Kidney (tissue), 14 donors: ENCODE results near the gene KL. TPM values are rescaled to one million over a fixed set of nuclear protein-coding genes. Genes with fewer than 3 reads are reported as not detected.

Source experiments
- DNase-seq, 5 donors: peaks; one replicate each; pipeline ENCODE4 v3.0.0-alpha.2; 2013 to 2020
- FAIRE-seq: peaks from 2 replicates; lab custom pipeline; 2012; peaks lifted over from hg19 to GRCh38; lab: Jason Lieb, UNC
- H3K27ac ChIP-seq, 2 donors: one replicate each; pipeline ENCODE4 v1.7.0; 2013; ENCODE audit warnings: low read depth in 2 of 2, low read length in 2 of 2, inconsistent platforms in 1 of 2
- H3K27me3 ChIP-seq: one replicate; pipeline ENCODE4 v1.7.1; 2013; ENCODE audit warnings: low read length, inconsistent platforms; ENCODE audit not compliant: control insufficient read depth, insufficient read depth
- H3K36me3 ChIP-seq, 3 donors: one replicate each; pipeline versions ENCODE4 v1.7.0 to v1.7.1; 2013; ENCODE audit warnings: low read length in 3 of 3, control low read depth in 1 of 3, inconsistent platforms in 1 of 3; ENCODE audit not compliant: insufficient read depth in 3 of 3, control insufficient read depth in 2 of 3
- H3K4me1 ChIP-seq, 3 donors: one replicate each; pipeline versions ENCODE4 v1.7.0 to v1.7.1; 2013; ENCODE audit warnings: low read length in 3 of 3, inconsistent platforms in 1 of 3, low read depth in 1 of 3; ENCODE audit not compliant: control insufficient read depth in 2 of 3, insufficient read depth in 2 of 3
- H3K4me3 ChIP-seq, 3 donors: one replicate each; pipeline versions ENCODE4 v1.7.0 to v1.8.1; 2013; ENCODE audit warnings: low read length in 3 of 3, control low read depth in 1 of 3, inconsistent platforms in 1 of 3
- H3K9ac ChIP-seq, 3 donors: one replicate each; pipeline versions ENCODE4 v1.7.0 to v1.7.1; 2013; ENCODE audit warnings: low read length in 3 of 3, control low read depth in 1 of 3, inconsistent platforms in 1 of 3
- H3K9me3 ChIP-seq, 3 donors: one replicate each; pipeline versions ENCODE4 v1.7.0 to v1.7.1; 2013; ENCODE audit warnings: low read length in 3 of 3, control low read depth in 1 of 3, inconsistent platforms in 1 of 3; ENCODE audit not compliant: control insufficient read depth in 2 of 3, insufficient read depth in 1 of 3
- CTCF ChIP-seq: IDR thresholded peaks from 3 replicates; pipeline ENCODE4 v1.5.1; 2012; ENCODE audit warnings: mild to moderate bottlenecking, moderate library complexity, borderline replicate concordance; ENCODE audit not compliant: insufficient read depth; ENCODE audit errors: extremely low read depth
- intact Hi-C: fragments of 100-400 bp; cut with DNase I; formaldehyde crosslinking; loops from one replicate; pipeline ENCODE4 v1.11.1; 2022
- polyA plus RNA-seq: library from polyadenylated mRNA; stranded (reverse); fragments of 350-450 nt; fragmentation: Illumina TruSeq; extraction: RNeasy Lipid Tissue Mini Kit (QIAGEN cat#74804); gene quantifications from one replicate; pipeline ENCODE4 v1.2.3, GENCODE V29; 2014; ENCODE audit warnings: low read depth, low replicate concordance; ENCODE audit not compliant: insufficient read depth
- total RNA-seq: library from RNA; stranded (reverse); fragmentation: NEBNext Ultra II Directional; extraction: Animal tissue kit (Norgen Biotek cat#: 25700); gene quantifications from one replicate; pipeline ENCODE4 v1.2.1, GENCODE V29; 2021
- donor health status: control.
- donor health status: control.
- donor health status: control.
- donor health status: control.
- donor health status: control.
- donor health status: DM: yes; HTN: yes; CAD: no.
- donor health status: Normal renal cell carcinoma (clear cell type).

Gene KL
- total and polyA plus RNA-seq, 2 donors from 2014 or later, result 12.5 to 47.4 TPM

- H3K9me3 ChIP-seq, result no peaks in the 10 kb centered on the region
- H3K27me3 ChIP-seq, result no peaks in the 10 kb centered on the region
- peaks cover 16 to 43% (median 30%) of the 10 kb centered on the region in 3 donors for H3K36me3 ChIP-seq
- FAIRE-seq, result no peak
- no peak for TF ChIP-seq CTCF
- peak in 2 of 5 donors; percentile 52 to 82 for DNase-seq
- intact Hi-C loops, result no loop called here
- no peak overlapping the region for H3K4me3 ChIP-seq
- H3K4me1 ChIP-seq, result peaks cover 0 to 12% (median 3%) of the 10 kb centered on the region in 3 donors
- H3K9ac ChIP-seq, result no peak overlapping the region
- H3K27ac ChIP-seq, result peak overlapping the region in 1 of 2 donors; percentile 13
Observed at GRCh38 chr13:33110713-33111413, 94.6 kb downstream of the KL start.

- DNase-seq (peak in 2 of 5 donors; percentile 28 to 55), FAIRE-seq (no peak)
- Histone ChIP-seq H3K27me3 (no peaks in the 10 kb centered on the region), H3K9me3 (no peaks in the 10 kb centered on the region), H3K9ac (no peak overlapping the region), H3K4me1 (peaks cover 0 to 12% (median 3%) of the 10 kb centered on the region in 3 donors), H3K36me3 (peaks cover 12 to 47% (median 30%) of the 10 kb centered on the region in 3 donors), H3K4me3 (no peak overlapping the region), H3K27ac (peak overlapping the region in 1 of 2 donors; percentile 13)
- no peak for TF ChIP-seq CTCF
- intact Hi-C loops, result no loop called here
Observed at GRCh38 chr13:33111414-33112110, 95.3 kb downstream of the KL start.

GRCh38 chr13:33112766-33113165 is 96.5 kb downstream of the KL start:
- FAIRE-seq (no peak), DNase-seq (peak in 3 of 5 donors; percentile 46 to 83 (median 66))
- Histone ChIP-seq H3K9me3 (no peaks in the 10 kb centered on the region), H3K36me3 (peaks cover 9 to 45% (median 27%) of the 10 kb centered on the region in 3 donors), H3K27ac (no peak overlapping the region), H3K4me1 (peaks cover 0 to 12% (median 3%) of the 10 kb centered on the region in 3 donors), H3K9ac (no peak overlapping the region), H3K4me3 (no peak overlapping the region), H3K27me3 (no peaks in the 10 kb centered on the region)
- TF ChIP-seq CTCF, result no peak
- intact Hi-C loops, result no loop called here
